ENCODE results near the gene DACT3.

GRCh38 chr19:46678110-46678732, 17.2 kb upstream of the DACT3 start:
- TF ChIP-seq, protein P1, sequence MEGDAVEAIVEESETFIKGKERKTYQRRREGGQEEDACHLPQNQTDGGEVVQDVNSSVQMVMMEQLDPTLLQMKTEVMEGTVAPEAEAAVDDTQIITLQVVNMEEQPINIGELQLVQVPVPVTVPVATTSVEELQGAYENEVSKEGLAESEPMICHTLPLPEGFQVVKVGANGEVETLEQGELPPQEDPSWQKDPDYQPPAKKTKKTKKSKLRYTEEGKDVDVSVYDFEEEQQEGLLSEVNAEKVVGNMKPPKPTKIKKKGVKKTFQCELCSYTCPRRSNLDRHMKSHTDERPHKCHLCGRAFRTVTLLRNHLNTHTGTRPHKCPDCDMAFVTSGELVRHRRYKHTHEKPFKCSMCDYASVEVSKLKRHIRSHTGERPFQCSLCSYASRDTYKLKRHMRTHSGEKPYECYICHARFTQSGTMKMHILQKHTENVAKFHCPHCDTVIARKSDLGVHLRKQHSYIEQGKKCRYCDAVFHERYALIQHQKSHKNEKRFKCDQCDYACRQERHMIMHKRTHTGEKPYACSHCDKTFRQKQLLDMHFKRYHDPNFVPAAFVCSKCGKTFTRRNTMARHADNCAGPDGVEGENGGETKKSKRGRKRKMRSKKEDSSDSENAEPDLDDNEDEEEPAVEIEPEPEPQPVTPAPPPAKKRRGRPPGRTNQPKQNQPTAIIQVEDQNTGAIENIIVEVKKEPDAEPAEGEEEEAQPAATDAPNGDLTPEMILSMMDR (IDR thresholded peaks at IDR 0.05 in 4 of 5, conservative IDR thresholded peaks at IDR 0.05 in 1 of 5): no peak
- TF ChIP-seq POLR2A (IDR thresholded peaks at IDR 0.05): no peak

Measured in gastrocnemius medialis (tissue), 4 donors.